Osteocyte (in vitro differentiated cells): Measurements from ENCODE around the gene NIPSNAP3A. TPM values are rescaled to one million over a fixed set of nuclear protein-coding genes. Genes with fewer than 3 reads are reported as not detected.
A peak's percentile ranks its signal among the peaks of the same experiment; 100 is the strongest.
"Not testable (repeated sequence)": the region's sequence is repeated elsewhere in the genome, so short reads cannot be mapped to it uniquely, and the experiment has no call there.

Experiments used
- DNase-seq: peaks from one replicate; pipeline ENCODE4 v3.0.0; 2021; ENCODE audit warnings: mixed read lengths; ENCODE audit not compliant: unreplicated experiment; ENCODE audit errors: extremely low spot score
- H3K27ac Mint-ChIP-seq: one replicate; pipeline ENCODE4 v1.8.0; 2021; ENCODE audit warnings: mild to moderate bottlenecking, mixed read lengths; ENCODE audit not compliant: unreplicated experiment
- H3K27me3 Mint-ChIP-seq: one replicate; pipeline ENCODE4 v1.8.0; 2021; ENCODE audit warnings: mixed read lengths; ENCODE audit not compliant: unreplicated experiment
- H3K36me3 Mint-ChIP-seq: one replicate; pipeline ENCODE4 v1.8.0; 2021; ENCODE audit warnings: mixed read lengths; ENCODE audit not compliant: unreplicated experiment
- H3K4me1 Mint-ChIP-seq: one replicate; pipeline ENCODE4 v1.8.0; 2021; ENCODE audit warnings: mixed read lengths; ENCODE audit not compliant: unreplicated experiment
- H3K4me3 Mint-ChIP-seq: one replicate; pipeline ENCODE4 v1.8.0; 2021; ENCODE audit warnings: mild to moderate bottlenecking, moderate library complexity, mixed read lengths; ENCODE audit not compliant: unreplicated experiment
- H3K9me3 Mint-ChIP-seq: one replicate; pipeline ENCODE4 v1.8.0; 2021; ENCODE audit warnings: mixed read lengths; ENCODE audit not compliant: unreplicated experiment
- CTCF ChIP-seq: fragments of 200-600 bp; sonication (generic); IDR thresholded peaks from 2 replicates; pipeline ENCODE4 v1.5.0; 2021; ENCODE audit warnings: antibody characterized with exemption, mild to moderate bottlenecking, moderate library complexity
- total RNA-seq: library from RNA; stranded (reverse); gene quantifications from 2 replicates; pipeline ENCODE4 v1.2.1, GENCODE V29; 2021

Gene NIPSNAP3A
- total RNA-seq, 1 donor from 2014 or later = 23.7 TPM

GRCh38 chr9:104765138-104765537, 17.7 kb downstream of the NIPSNAP3A start:
- Mint-ChIP-seq H3K9me3 (no peaks in the 10 kb centered on the region), H3K36me3 (peaks cover 5% of the 10 kb centered on the region), H3K4me3 (peak overlapping the region; percentile 80), H3K27ac (no peak overlapping the region), H3K4me1 (peaks cover 8% of the 10 kb centered on the region), H3K27me3 (no peaks in the 10 kb centered on the region)
- DNase-seq = no peak
- TF ChIP-seq CTCF = no peak

- TF ChIP-seq CTCF = no peak
- H3K4me1 Mint-ChIP-seq = peaks cover 8% of the 10 kb centered on the region
- no peaks in the 10 kb centered on the region for H3K9me3 Mint-ChIP-seq
- H3K27ac Mint-ChIP-seq = no peak overlapping the region
- DNase-seq = no peak
- peaks cover 3% of the 10 kb centered on the region for H3K36me3 Mint-ChIP-seq
- H3K27me3 Mint-ChIP-seq = no peaks in the 10 kb centered on the region
- no peak overlapping the region for H3K4me3 Mint-ChIP-seq
Measured at GRCh38 chr9:104766025-104766424, 18.5 kb downstream of the NIPSNAP3A start.

- no peak for DNase-seq
- Mint-ChIP-seq H3K27ac (no peak overlapping the region), H3K36me3 (peaks cover 5% of the 10 kb centered on the region), H3K27me3 (no peaks in the 10 kb centered on the region), H3K9me3 (no peaks in the 10 kb centered on the region), H3K4me1 (peaks cover 11% of the 10 kb centered on the region), H3K4me3 (no peak overlapping the region)
- TF ChIP-seq CTCF = no peak
Measured at GRCh38 chr9:104767507-104767906, 20.0 kb downstream of the NIPSNAP3A start.

GRCh38 chr9:104769029-104769428, 21.5 kb downstream of the NIPSNAP3A start:
- not testable (repeated sequence) for H3K27ac Mint-ChIP-seq, DNase-seq, H3K27me3 Mint-ChIP-seq, H3K9me3 Mint-ChIP-seq, H3K4me3 Mint-ChIP-seq, H3K36me3 Mint-ChIP-seq
- peaks cover 15% of the 10 kb centered on the region for H3K4me1 Mint-ChIP-seq

- no peak for DNase-seq
- H3K4me1 Mint-ChIP-seq = peaks cover 15% of the 10 kb centered on the region
- H3K36me3 Mint-ChIP-seq = peaks cover 7% of the 10 kb centered on the region
- TF ChIP-seq CTCF = no peak
- H3K4me3 Mint-ChIP-seq = no peak overlapping the region
- H3K27me3 Mint-ChIP-seq = no peaks in the 10 kb centered on the region
- no peak overlapping the region for H3K27ac Mint-ChIP-seq
- no peaks in the 10 kb centered on the region for H3K9me3 Mint-ChIP-seq
Measured at GRCh38 chr9:104769655-104770054, 22.2 kb downstream of the NIPSNAP3A start.
